ENCODE measurements around the gene MRPL46. TPM values are rescaled to one million over a fixed set of nuclear protein-coding genes. Genes with fewer than 3 reads are reported as not detected.

The MRPL46 gene
- polyA plus RNA-seq, 1 donor from 2014 or later = 41.0 TPM

DNA sequence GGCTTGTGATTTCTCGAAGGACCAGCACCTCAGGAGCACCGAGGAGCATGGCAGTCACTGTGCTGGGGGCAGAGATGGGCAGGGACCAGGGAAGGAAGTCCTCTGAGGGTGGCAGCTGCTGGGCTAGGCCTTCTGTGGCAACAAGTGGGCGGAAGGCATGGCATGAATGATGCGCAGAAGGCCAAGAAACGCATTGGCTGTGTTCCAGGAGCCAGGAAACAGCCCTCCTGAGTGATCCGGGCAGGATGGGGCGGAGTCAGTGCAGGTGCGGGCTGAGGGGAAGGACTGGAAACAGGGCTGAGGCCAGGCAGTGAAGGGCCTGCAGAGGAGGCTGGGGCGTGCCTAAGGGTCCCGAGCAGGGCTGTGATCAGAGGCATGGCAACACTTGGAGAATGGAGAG lies 24.0 kb upstream of the MRPL46 start:
- no peaks in the 10 kb centered on the region for H3K9me3 ChIP-seq (ENCODE audit: low read length)
- H3K4me2 ChIP-seq (ENCODE audit: low read length) = no peak overlapping the region
- H3K36me3 ChIP-seq (ENCODE audit: insufficient read depth, low read length) = no peaks in the 10 kb centered on the region
- H3K27me3 ChIP-seq (ENCODE audit: insufficient read depth, low read depth, low read length) = no peaks in the 10 kb centered on the region
- no peaks in the 10 kb centered on the region for H3K9me2 ChIP-seq (ENCODE audit: insufficient read depth, low read length)
- H3K9ac ChIP-seq (ENCODE audit: low read length) = no peak overlapping the region
- H4K20me1 ChIP-seq (ENCODE audit: insufficient read depth) = no peaks in the 10 kb centered on the region
- no peak overlapping the region for H2AFZ ChIP-seq (ENCODE audit: low read depth, low read length)
- no peak overlapping the region for H3K27ac ChIP-seq (ENCODE audit: low read length)
- no peaks in the 10 kb centered on the region for H3K79me2 ChIP-seq (replicated peaks; ENCODE audit: insufficient read depth, low read length)
- TF ChIP-seq RAD21 (conservative IDR thresholded peaks at IDR 0.05) (no peak), EP300 (conservative IDR thresholded peaks at IDR 0.05; ENCODE audit: poor library complexity, severe bottlenecking) (no peak), TAF1 (IDR thresholded peaks at IDR 0.05; ENCODE audit: low read depth) (no peak), POLR2AphosphoS5 (IDR thresholded peaks at IDR 0.05) (no peak), SMC3 (conservative IDR thresholded peaks at IDR 0.05; ENCODE audit: poor library complexity) (no peak), MXI1 (conservative IDR thresholded peaks at IDR 0.05; ENCODE audit: poor library complexity, severe bottlenecking) (no peak), EZH2 (IDR thresholded peaks at IDR 0.05; ENCODE audit: borderline replicate concordance, insufficient read depth, low read length, poor library complexity, severe bottlenecking) (no peak)
- TF ChIP-seq, protein P1, sequence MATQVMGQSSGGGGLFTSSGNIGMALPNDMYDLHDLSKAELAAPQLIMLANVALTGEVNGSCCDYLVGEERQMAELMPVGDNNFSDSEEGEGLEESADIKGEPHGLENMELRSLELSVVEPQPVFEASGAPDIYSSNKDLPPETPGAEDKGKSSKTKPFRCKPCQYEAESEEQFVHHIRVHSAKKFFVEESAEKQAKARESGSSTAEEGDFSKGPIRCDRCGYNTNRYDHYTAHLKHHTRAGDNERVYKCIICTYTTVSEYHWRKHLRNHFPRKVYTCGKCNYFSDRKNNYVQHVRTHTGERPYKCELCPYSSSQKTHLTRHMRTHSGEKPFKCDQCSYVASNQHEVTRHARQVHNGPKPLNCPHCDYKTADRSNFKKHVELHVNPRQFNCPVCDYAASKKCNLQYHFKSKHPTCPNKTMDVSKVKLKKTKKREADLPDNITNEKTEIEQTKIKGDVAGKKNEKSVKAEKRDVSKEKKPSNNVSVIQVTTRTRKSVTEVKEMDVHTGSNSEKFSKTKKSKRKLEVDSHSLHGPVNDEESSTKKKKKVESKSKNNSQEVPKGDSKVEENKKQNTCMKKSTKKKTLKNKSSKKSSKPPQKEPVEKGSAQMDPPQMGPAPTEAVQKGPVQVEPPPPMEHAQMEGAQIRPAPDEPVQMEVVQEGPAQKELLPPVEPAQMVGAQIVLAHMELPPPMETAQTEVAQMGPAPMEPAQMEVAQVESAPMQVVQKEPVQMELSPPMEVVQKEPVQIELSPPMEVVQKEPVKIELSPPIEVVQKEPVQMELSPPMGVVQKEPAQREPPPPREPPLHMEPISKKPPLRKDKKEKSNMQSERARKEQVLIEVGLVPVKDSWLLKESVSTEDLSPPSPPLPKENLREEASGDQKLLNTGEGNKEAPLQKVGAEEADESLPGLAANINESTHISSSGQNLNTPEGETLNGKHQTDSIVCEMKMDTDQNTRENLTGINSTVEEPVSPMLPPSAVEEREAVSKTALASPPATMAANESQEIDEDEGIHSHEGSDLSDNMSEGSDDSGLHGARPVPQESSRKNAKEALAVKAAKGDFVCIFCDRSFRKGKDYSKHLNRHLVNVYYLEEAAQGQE (IDR thresholded peaks at IDR 0.05; ENCODE audit: borderline replicate concordance) = no peak
- no peak overlapping the region for H3K4me3 ChIP-seq (ENCODE audit: low read length)
- no peaks in the 10 kb centered on the region for H3F3A ChIP-seq (ENCODE audit: insufficient read depth, low read length, poor library complexity, severe bottlenecking)

DNA sequence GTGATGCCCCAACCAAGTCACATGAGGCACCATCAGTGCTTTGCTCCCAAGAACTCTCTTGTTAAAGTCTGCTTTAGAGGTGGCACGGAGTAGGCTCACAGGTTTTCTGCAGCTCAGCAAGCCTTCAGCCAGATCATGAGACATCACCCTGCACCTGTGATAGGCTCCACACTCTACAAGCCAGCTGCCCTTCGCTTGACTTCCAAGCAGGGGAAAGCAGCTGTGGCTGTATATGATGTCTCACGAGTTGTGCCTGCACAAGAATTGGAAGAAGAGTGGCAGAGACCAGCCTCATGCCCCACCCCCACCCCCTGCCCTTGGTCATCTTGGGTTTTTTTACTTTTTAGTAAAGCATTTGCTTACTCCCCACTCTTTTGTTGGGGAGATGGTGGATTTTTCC lies 22.8 kb upstream of the MRPL46 start:
- H3K9me3 ChIP-seq (ENCODE audit: low read length) = no peaks in the 10 kb centered on the region

More for the DNA sequence above, 22.8 kb upstream of the MRPL46 start:
- no peak for TF ChIP-seq EZH2 (IDR thresholded peaks at IDR 0.05; ENCODE audit: borderline replicate concordance, insufficient read depth, low read length, poor library complexity, severe bottlenecking)
- TF ChIP-seq TAF1 (IDR thresholded peaks at IDR 0.05; ENCODE audit: low read depth) = no peak
- TF ChIP-seq RAD21 (conservative IDR thresholded peaks at IDR 0.05) = no peak
- TF ChIP-seq, protein P2, sequence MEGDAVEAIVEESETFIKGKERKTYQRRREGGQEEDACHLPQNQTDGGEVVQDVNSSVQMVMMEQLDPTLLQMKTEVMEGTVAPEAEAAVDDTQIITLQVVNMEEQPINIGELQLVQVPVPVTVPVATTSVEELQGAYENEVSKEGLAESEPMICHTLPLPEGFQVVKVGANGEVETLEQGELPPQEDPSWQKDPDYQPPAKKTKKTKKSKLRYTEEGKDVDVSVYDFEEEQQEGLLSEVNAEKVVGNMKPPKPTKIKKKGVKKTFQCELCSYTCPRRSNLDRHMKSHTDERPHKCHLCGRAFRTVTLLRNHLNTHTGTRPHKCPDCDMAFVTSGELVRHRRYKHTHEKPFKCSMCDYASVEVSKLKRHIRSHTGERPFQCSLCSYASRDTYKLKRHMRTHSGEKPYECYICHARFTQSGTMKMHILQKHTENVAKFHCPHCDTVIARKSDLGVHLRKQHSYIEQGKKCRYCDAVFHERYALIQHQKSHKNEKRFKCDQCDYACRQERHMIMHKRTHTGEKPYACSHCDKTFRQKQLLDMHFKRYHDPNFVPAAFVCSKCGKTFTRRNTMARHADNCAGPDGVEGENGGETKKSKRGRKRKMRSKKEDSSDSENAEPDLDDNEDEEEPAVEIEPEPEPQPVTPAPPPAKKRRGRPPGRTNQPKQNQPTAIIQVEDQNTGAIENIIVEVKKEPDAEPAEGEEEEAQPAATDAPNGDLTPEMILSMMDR (IDR thresholded peaks at IDR 0.05; ENCODE audit: poor library complexity, severe bottlenecking) = no peak
- TF ChIP-seq, protein P1 (IDR thresholded peaks at IDR 0.05; ENCODE audit: borderline replicate concordance) = no peak
- no peak for TF ChIP-seq EP300 (conservative IDR thresholded peaks at IDR 0.05; ENCODE audit: poor library complexity, severe bottlenecking)
- TF ChIP-seq MXI1 (conservative IDR thresholded peaks at IDR 0.05; ENCODE audit: poor library complexity, severe bottlenecking) = no peak
- H3K4me3 ChIP-seq (ENCODE audit: low read length) = no peak overlapping the region
- H3K9ac ChIP-seq (ENCODE audit: low read length) = no peak overlapping the region
- no peaks in the 10 kb centered on the region for H3K36me3 ChIP-seq (ENCODE audit: insufficient read depth, low read length)
- H3K27ac ChIP-seq (ENCODE audit: low read length) = no peak overlapping the region
- H4K20me1 ChIP-seq (ENCODE audit: insufficient read depth) = no peaks in the 10 kb centered on the region
- no peaks in the 10 kb centered on the region for H3K9me2 ChIP-seq (ENCODE audit: insufficient read depth, low read length)
- no peaks in the 10 kb centered on the region for H3K27me3 ChIP-seq (ENCODE audit: insufficient read depth, low read depth, low read length)
- H3F3A ChIP-seq (ENCODE audit: insufficient read depth, low read length, poor library complexity, severe bottlenecking) = no peaks in the 10 kb centered on the region
- H3K79me2 ChIP-seq (replicated peaks; ENCODE audit: insufficient read depth, low read length) = no peaks in the 10 kb centered on the region
- H3K4me2 ChIP-seq (ENCODE audit: low read length) = no peak overlapping the region
- no peak overlapping the region for H2AFZ ChIP-seq (ENCODE audit: low read depth, low read length)
